HG03025 (cell line): ENCODE data around the gene RNF169.

Source experiments
- ATAC-seq: cut with Tn5 transposase; IDR thresholded peaks from one replicate; pipeline ENCODE4 v1.9.1; 2021; ENCODE audit warnings: mild to moderate bottlenecking, moderate library complexity; ENCODE audit not compliant: unreplicated experiment, low FRiP score

The RNF169 gene

GRCh38 chr11:74748211-74749126, at the start of gene RNF169:
Gene RNF169, plus strand, starts transcription at chr11:74748849. Its CDS starts 32 bp downstream, at chr11:74748881.
- ATAC-seq = peak; percentile 98

GRCh38 chr11:74699615-74700396, 48.8 kb upstream of the RNF169 start:
- no peak for ATAC-seq

- ATAC-seq = no peak
Measured at GRCh38 chr11:74701351-74701750, 47.3 kb upstream of the RNF169 start.

- no peak for ATAC-seq
Measured at GRCh38 chr11:74702383-74703007, 46.2 kb upstream of the RNF169 start.

GRCh38 chr11:74703211-74703610, 45.4 kb upstream of the RNF169 start:
- ATAC-seq = no peak

GRCh38 chr11:74707182-74707581, 41.5 kb upstream of the RNF169 start:
- no peak for ATAC-seq

- ATAC-seq = no peak
Measured at GRCh38 chr11:74707602-74708510, 40.8 kb upstream of the RNF169 start.

GRCh38 chr11:74709175-74709574, 39.5 kb upstream of the RNF169 start:
- ATAC-seq = no peak

- no peak for ATAC-seq
Measured at GRCh38 chr11:74710281-74710938, 38.2 kb upstream of the RNF169 start.

GRCh38 chr11:74713686-74714085, 35.0 kb upstream of the RNF169 start:
- no peak for ATAC-seq

GRCh38 chr11:74714904-74715303, 33.7 kb upstream of the RNF169 start:
- ATAC-seq = no peak

GRCh38 chr11:74717221-74717969, 31.3 kb upstream of the RNF169 start:
- no peak for ATAC-seq

- no peak for ATAC-seq
Measured at GRCh38 chr11:74719011-74719410, 29.6 kb upstream of the RNF169 start.

- no peak for ATAC-seq
Measured at GRCh38 chr11:74720596-74721478, 27.8 kb upstream of the RNF169 start.

- no peak for ATAC-seq
Measured at GRCh38 chr11:74721479-74721835, 27.2 kb upstream of the RNF169 start.

GRCh38 chr11:74723511-74723910, 25.1 kb upstream of the RNF169 start:
- no peak for ATAC-seq

GRCh38 chr11:74725701-74726100, 22.9 kb upstream of the RNF169 start:
- no peak for ATAC-seq
